NCI-H2107 treated with DMSO at 0.1 percent for 48 hours (cell line): ENCODE data around the gene ADAMTS19.

Experiments used
- DNase-seq: peaks from one replicate; lab custom pipeline; 2025; ENCODE audit not compliant: unreplicated experiment; lab: John Stamatoyannopoulos, UW

Gene ADAMTS19

GRCh38 chr5:129664336-129664937 lies 204.3 kb downstream of the ADAMTS19 start:
- no peak for DNase-seq

GRCh38 chr5:129670957-129671500 lies 210.9 kb downstream of the ADAMTS19 start:
- DNase-seq, result no peak

DNA sequence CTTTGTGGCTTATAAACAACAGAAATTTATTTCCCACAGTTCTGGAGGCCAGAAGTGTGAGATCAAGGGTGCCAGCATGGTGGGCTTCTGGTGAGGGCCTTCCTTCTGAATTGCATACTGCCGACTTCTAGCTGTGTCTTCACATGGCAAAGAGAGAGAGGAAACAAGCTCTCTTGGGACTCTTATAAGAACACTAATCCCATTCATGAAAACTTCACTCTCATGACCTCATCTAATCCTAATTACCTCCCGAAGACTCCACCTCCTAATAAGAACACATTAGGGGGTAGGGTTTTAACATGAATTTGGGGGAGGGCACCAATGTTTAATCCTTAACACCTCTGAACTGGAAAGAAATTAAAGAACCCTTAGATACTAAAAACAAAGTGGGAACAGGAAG lies 211.9 kb downstream of the ADAMTS19 start:
- no peak for DNase-seq

DNA sequence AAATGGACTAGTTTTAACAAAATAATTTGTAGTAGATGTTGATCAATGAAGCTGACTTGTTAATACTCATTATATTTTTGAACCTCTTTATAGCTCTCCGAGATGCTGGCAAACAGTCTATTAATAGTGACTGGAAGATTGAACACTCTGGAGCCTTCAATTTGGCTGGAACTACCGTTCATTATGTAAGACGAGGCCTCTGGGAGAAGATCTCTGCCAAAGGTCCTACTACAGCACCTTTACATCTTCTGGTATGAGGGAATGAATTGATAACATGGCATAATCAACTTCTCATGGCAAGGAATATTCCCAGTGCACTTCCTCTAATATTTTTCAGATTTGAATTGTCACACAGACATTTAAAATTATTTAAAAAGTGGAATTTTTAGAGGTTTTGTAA lies 219.6 kb downstream of the ADAMTS19 start:
- DNase-seq, result no peak

DNA sequence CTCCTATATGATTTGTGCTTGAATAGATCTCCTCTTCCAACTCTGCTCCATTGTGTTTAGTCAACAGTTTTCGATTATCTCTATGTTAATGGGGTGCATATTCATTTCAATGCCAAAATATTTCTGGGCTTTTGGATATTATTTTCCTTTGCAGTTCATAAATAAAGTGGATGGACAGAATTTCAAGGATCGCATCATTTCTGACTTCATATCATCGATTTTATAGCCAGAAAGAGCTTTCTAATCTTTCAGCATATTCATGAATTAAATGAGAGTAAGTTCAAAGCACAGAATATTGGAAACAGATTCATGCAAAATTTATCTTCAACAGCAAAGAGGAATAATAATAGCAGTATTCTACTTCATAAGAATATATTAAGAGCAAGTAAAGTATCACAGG lies 227.8 kb downstream of the ADAMTS19 start:
- no peak for DNase-seq

- no peak for DNase-seq
Measured at GRCh38 chr5:129689045-129689444, 228.9 kb downstream of the ADAMTS19 start.

GRCh38 chr5:129691220-129691619 lies 231.1 kb downstream of the ADAMTS19 start:
- DNase-seq, result no peak

- DNase-seq, result no peak
Measured at GRCh38 chr5:129696636-129697035, 236.5 kb downstream of the ADAMTS19 start.

DNA sequence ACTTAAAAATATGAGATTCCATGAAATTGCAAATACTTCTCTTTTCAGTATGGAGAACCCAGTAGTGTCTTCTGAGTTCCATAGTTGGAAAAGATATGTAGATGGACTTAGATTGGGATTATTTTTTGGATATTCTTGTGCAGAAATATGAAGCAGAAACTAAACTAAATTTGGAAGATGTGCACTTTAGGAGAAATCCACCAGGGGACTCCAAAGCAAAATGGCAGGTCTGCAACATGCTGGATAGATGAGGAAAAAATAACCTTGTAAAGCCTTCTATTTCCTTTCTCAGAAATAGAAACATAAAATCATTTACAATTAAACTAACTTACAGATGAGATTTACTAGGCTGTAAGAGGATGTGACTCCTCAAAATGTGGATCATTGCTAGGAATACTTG lies 238.6 kb downstream of the ADAMTS19 start:
- no peak for DNase-seq

DNA sequence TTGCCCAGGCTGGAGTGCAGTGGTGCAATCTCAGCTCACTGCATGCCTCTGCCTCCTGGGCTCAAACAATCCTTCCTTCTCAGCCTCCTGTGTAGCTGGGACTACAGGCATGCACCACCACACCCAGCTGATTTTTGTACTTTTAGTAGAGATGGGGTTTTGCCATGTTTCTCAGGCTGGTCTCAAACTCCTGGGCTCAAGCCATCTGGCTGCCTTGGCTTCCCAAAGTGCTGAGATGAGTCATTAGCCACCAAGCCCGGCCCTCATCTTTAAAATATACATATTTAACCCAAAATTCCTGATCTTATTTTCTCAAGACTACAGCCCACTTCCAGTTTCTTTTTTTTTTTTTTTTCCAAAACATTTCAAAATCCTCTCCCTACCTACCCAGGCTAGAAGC lies 256.1 kb downstream of the ADAMTS19 start:
- DNase-seq, result no peak

- DNase-seq, result no peak
Measured at GRCh38 chr5:129716651-129717050, 256.6 kb downstream of the ADAMTS19 start.

DNA sequence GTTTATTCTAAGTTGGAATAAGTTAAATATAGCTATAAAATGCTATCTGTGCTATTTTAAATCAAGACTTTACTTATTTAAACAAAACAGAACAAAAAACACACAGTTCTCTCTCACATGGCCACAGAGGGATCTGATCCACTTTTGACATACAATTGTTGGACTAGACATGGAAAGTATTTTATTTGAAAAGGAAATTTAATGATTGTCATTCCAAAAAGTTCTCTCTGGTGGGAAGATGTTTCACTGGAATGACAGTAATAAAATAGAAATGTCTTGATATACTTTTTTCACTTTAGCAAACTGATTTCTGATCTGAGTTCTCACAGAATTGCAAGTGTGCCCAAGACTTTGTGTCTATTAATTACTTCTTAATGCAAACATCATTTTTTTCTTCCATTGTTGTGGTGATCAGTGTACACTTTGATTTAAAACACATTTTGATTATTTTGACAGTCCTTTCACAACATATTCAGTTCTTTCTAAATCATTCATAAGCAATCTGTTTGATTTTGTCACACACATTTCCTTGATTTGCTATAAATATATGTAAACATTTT lies 257.7 kb downstream of the ADAMTS19 start:
- DNase-seq, result no peak

DNA sequence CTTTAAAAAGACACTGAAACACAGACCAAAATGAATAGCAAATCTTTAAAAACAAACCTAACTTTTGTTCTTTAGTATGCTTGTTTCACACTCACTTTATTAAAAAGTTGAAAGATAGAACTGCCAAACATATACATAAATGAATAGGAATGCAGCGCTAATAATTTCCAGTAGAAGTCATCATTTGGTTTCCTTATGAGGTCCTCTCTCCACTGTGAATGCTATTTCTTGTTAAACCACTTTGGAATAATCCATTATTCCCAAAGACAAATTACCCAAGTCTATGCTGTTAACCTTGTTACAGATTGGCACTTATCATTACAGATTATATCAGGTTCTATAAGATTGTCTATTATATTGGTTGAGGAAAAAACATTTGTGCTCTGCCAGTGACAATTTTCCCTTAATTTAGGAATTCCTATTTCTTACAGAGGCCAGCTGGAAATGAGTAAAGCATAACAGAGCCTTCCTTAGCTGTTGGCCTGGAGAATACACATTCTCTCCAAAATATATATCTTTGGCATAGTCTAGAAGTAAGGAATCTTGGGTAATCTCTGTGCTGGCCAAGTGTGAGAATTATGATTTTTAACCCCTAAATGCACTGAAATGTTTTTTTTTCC lies 258.5 kb downstream of the ADAMTS19 start:
- no peak for DNase-seq

GRCh38 chr5:129724222-129724621 lies 264.1 kb downstream of the ADAMTS19 start:
- DNase-seq, result no peak

DNA sequence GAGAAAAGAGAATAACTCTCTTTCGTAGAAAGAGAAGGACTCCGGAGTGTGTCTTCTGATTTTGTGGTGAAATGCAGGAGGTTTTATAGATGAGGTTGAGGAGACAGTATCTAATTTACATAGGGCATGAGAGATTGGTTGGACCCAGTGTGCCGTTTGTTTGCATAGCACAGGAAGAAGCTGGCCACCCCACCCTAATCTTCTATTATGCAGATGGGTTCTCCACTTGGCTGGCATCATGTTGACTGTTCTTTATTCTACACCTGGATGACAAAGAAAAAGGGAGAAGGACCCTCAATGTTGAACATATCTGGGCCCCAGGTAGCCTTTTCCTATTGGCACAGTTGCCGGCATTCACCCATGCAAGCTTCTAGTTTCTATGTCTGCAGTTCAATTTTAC lies 264.5 kb downstream of the ADAMTS19 start:
- DNase-seq, result no peak

DNA sequence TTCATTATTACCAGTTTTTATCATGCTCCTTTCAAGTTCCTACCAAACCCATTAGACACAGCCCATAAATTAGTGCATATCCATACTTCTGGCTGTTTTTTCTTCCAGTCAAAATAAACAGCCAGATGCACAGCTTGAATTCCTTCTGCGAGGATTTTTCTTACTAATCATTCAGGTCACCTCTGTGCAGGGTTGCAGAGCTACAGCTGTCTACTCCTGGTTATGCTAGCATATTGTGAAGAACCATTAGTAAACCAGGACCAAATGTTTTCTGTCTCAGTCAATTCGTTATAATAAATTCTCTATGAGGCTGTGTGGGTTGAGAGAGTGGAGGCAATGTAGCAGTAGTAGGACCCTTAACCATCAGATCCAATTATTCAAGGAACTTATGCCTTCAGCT lies 279.7 kb downstream of the ADAMTS19 start:
- DNase-seq, result no peak

DNA sequence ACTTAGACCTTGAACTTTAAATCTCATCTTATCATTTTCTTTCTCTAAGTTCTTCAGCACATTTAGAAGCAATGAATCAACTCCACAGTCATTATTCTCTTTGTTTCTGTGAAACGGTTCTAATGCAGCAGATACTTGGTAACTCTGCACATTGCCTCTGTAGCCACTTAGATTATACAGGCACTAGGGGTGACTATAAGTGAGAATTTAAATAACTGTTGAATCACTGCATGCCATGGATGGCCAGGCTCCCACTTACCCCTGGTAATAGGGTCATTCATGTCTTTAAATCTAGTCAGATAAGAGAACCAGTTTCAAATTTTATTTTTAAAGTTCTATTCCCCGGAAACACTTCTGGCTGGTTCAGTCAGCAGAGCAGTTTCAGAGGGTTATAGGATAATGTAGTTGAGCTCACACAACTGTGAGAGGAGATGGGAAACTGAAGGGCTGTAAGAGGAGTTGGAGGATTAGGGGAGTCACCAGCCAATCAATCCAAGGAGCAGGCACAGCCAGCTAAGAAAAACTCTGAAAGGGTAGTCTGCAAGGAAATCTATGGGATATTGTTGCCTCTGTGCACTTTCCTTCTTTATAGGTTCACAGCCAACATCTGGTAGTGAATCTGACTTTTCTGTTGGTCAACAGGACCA lies 283.6 kb downstream of the ADAMTS19 start:
- no peak for DNase-seq

GRCh38 chr5:129745997-129746396 lies 285.9 kb downstream of the ADAMTS19 start:
- DNase-seq, result no peak

- no peak for DNase-seq
Measured at GRCh38 chr5:129746876-129747275, 286.8 kb downstream of the ADAMTS19 start.

DNA sequence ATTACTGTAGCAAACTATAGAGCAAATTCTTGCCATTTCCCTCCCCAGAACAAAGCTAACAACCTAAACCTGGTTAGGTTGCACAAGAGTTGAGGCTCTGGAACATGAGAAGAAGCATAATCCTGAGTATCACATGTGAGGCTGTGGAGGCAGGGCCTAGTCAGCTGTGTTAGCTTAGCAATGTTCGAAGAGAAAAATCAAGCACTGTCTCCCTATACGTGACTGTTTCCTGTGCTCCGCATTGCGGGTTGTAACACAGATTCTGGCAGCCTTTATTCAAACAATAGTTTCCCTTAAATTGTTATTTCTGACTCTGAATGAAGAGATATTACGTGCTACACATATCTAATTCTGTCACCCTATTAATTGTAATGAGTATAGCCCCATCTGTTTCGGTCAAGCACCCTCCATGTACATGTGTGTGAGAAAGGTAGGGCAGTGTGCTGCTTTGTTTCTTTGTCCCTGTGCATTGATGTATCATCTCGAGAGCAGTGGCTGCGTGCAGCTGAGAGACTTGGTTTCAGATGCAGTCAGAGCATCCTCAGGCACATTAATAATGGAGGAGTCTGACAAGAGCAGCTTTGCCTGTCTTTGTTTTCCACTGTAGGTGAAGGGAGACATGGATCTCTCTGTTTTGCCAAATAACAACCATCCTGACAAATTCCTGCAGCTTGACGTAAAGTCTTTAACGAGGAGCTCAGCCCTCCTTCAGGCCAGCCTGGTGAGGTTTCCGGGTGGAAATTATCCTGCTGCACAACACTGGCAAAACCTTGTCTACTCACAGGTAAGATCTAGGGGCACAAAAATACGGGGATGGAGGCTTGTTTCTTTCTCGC lies 287.7 kb downstream of the ADAMTS19 start, which contains the start of gene MINAR2:
MINAR2 (plus strand) TSS at position 523 of the 836 bp plus-strand sequence; CDS start at position 620, 97 bp downstream.
- DNase-seq, result no peak
